ENCODE measurements around the gene SLC17A4. TPM values are rescaled to one million over a fixed set of nuclear protein-coding genes. Genes with fewer than 3 reads are reported as not detected.

SLC17A4 gene
- total RNA-seq, 1 experiment from 2014 or later, result not detected

GRCh38 chr6:25794784-25795183 is 40.2 kb downstream of the SLC17A4 start:
- DNase-seq (ENCODE audit: extremely low read depth, low read depth), result no peak

GRCh38 chr6:25801436-25801835 is 46.9 kb downstream of the SLC17A4 start:
- DNase-seq (ENCODE audit: extremely low read depth, low read depth), result no peak

- no peak for DNase-seq (ENCODE audit: extremely low read depth, low read depth)
Observed at GRCh38 chr6:25804804-25805203, 50.3 kb downstream of the SLC17A4 start.

- DNase-seq (ENCODE audit: extremely low read depth, low read depth), result no peak
Observed at GRCh38 chr6:25815194-25815593, 60.7 kb downstream of the SLC17A4 start.

GRCh38 chr6:25816252-25816651 is 61.7 kb downstream of the SLC17A4 start:
- no peak for DNase-seq (ENCODE audit: extremely low read depth, low read depth)

- DNase-seq (ENCODE audit: extremely low read depth, low read depth), result no peak
Observed at GRCh38 chr6:25821341-25821740, 66.8 kb downstream of the SLC17A4 start.

- DNase-seq (ENCODE audit: extremely low read depth, low read depth), result no peak
Observed at GRCh38 chr6:25829375-25829774, 74.8 kb downstream of the SLC17A4 start.

- DNase-seq (ENCODE audit: extremely low read depth, low read depth), result no peak
Observed at GRCh38 chr6:25830458-25830857, 75.9 kb downstream of the SLC17A4 start.

Other genes with a start within 250 kb of the SLC17A4 start
- not detected in 2 replicates for gene SCGN, start 102.5 kb upstream of the SLC17A4 start, total RNA-seq (2014; rRNA removed; shearing (Covaris generic))
- gene SLC17A1, start 77.3 kb downstream of the SLC17A4 start, total RNA-seq (2014; rRNA removed; shearing (Covaris generic)), result not detected in 2 replicates
- gene SLC17A3, start 119.5 kb downstream of the SLC17A4 start, total RNA-seq (2014; rRNA removed; shearing (Covaris generic)), result not detected in 2 replicates
- not detected in 2 replicates for gene SLC17A2, start 175.9 kb downstream of the SLC17A4 start, total RNA-seq (2014; rRNA removed; shearing (Covaris generic))
- 5.7 and 7.2 TPM in 2 replicates for gene TRIM38, start 208.1 kb downstream of the SLC17A4 start, total RNA-seq (2014; rRNA removed; shearing (Covaris generic))

All from NCI-H460 (cell line).